ENCODE data around the gene ZC3HAV1L.
"Not testable (repeated sequence)": the region's sequence is repeated elsewhere in the genome, so short reads cannot be mapped to it uniquely, and the experiment has no call there.

Gene ZC3HAV1L, protein sequence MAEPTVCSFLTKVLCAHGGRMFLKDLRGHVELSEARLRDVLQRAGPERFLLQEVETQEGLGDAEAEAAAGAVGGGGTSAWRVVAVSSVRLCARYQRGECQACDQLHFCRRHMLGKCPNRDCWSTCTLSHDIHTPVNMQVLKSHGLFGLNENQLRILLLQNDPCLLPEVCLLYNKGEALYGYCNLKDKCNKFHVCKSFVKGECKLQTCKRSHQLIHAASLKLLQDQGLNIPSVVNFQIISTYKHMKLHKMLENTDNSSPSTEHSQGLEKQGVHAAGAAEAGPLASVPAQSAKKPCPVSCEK

DNA sequence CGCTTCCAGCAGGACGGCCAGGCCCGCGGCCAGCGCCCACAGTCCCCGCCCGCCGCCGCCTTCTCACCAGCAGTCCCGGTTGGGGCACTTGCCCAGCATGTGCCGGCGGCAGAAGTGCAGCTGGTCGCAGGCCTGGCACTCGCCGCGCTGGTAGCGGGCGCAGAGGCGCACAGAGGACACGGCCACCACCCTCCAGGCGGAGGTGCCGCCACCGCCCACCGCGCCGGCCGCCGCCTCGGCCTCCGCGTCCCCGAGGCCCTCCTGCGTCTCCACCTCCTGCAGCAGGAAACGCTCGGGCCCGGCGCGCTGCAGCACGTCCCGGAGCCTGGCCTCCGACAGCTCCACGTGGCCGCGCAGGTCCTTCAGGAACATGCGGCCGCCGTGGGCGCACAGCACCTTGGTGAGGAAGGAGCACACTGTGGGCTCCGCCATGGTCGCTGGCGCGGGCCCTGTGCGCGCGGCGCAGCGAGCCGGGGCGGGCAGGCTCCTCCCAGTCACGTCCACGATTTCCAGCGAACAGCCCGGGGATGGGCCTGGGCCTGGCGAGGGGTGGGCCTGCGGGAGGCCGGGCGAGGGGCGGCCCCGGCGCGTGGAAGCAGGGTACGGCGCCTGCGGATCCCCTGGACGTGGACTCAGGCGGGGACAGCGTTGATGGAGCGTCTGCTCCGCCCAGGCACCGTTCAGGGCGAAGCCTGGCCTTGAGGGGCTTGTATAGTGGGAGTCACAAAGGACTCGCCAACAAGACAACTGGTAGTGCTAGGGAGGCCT lies at the start of gene ZC3HAV1L:
ZC3HAV1L (minus strand) TSS at position 457 of the 768 bp plus-strand sequence; CDS start at position 432, 25 bp downstream.
- DNase-seq, result peak; percentile 93

DNA sequence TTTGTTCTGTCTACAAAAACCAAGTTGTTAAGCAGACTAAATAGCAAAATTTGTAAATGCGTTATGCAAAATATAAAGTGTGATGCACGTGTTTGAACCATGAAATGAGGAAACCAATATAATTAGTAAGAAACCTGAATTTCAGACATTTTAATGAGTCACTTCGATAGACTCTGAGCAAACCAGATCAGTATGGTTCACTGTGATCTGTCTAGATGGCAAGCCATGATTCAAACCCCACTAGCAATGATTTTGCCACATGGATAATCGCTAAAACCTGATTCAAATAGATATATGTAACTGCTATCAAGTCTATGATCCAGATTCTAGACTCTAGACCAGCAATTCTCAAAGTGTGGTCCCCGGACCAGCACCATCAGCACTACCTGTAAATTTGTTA lies 48.9 kb upstream of the ZC3HAV1L start:
- DNase-seq, result no peak

DNA sequence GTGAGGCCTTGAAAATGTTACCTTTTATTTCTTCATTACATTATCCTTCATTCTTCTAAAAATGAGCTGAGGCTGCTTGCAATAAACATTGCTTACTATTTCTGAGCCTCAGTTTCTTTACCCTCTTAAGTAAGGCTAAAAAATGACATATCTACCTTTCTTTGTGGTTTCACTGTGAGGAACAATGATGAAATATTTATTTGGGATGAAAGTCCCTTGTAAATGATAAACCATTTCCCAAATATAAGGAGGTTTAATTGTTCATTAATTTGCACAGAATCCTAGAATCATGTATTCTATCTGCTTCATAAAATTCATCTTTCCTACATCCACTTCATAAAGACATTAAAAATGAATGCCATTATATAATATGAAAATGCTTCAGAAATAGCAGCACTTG lies 45.7 kb upstream of the ZC3HAV1L start:
- DNase-seq, result no peak

DNA sequence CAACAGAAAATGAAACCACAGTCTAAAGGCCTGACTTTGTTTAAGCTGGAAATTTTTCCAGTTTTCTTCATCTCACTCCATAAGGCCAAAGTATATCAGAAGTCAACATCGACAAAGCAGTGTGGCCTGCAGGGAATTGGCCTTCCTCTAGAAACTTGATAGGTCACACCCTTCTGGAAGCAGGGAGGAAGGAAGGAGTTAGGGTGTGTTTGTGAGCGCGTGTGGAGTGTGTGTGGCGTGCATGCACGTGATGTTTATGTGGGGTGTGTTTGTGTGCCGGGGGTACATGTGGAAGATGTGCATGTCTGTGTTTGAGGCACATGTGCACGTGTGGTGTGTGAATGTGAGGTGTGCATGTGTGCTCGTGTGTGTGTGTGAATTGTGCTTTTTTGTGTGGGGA lies 45.1 kb upstream of the ZC3HAV1L start:
- DNase-seq, result no peak

- no peak for DNase-seq
These were observed 44.0 kb upstream of the ZC3HAV1L start for GRCh38 chr7:139079861-139080260.

DNA sequence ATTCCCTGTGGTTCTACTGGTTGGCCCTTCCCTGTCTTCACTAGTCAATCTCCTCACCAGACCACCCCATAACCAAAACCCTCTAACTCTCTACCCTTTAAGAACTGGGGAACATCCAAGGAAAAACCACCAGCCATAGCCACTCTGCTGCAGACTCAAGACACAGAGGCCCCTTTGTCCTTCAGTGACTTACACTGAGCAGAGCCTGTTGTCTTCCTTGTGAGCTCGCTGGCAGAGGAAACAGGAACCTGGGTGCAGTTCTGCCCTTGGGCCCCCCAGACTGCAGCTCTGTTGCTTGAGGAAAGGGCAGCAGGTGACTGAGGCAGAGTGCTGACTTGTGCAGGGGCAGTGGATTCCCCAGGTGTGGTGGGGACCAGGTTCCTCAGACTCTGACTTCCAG lies 43.1 kb upstream of the ZC3HAV1L start:
- DNase-seq, result no peak

DNA sequence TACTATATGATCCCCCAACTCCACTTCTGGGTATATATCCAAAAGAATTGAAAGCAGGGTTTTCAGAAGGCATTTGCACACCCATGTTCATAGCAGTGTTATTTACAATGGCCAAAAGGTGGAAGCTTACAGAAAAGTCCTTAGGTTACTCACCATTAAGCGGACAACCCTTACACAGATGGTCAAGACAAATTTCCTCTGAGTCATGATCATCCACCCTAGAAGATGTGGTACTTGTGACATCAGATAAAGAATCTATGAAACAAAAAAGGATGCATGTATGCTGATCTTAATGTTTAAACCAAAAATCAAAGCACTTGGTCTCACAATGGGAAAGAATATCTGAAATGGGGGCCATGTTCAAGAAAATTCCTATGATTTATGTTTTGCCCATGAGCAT lies 42.6 kb upstream of the ZC3HAV1L start:
- no peak for DNase-seq

DNA sequence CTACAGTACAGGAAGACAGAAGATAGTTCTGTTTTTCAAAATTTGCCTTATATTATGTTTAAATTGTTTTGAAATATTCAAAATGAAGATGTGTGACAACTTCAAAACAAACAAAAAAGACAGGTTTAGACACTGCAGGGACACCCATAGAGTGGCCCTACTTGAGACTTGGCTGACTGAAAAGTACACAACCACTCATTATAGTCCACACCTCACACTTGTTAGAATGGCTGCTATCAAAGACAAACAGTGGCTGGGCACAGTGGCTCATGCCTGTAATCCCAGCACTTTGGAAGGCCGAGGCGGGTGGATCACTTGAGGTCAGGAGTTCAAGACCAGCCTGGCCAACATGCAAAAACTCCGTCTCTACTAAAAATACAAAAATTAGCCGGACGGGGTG lies 41.9 kb upstream of the ZC3HAV1L start:
- DNase-seq, result not testable (repeated sequence)

DNA sequence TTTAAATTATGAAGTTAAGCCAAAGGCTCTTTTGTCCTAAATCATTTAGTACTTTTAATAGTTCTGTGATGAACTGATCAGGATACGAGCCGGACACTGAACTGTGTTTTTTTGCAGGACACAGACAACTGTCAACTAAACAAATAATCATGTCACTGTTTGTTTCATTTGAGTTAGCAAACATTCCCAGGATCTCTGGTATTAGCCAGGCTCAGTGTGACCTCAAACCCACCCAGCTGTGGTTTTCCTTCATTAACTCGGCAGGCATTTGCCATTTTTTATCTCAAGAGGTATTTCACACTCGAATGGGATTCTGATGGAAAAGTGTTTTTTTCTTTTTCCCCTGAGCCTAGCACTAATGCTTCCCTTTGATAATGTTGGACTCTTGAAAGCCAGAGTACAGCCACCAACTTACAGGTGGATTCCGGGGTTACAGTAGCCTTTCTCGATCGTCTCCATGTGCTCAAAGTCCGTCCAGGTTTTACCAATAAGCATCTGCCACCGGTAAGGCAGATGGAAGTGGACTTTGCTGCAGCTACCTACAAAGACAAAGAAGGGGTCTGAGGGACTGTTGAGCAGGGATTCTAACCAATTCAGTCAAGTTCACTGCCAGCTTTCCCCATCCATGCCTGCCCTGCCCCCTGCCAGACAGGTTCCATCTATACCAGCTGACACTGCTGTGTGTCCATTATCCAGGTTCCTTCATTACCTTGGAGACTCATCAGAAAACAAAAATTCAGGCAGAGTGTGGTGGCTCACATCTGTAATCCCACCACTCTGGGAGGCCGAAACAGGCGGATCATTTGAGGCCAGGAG lies 40.2 kb upstream of the ZC3HAV1L start:
- no peak for DNase-seq

- peak; percentile 68 for DNase-seq
These were observed 39.3 kb upstream of the ZC3HAV1L start for GRCh38 chr7:139075031-139075652.

GRCh38 chr7:139072796-139073195 lies 37.0 kb upstream of the ZC3HAV1L start:
- no peak for DNase-seq

DNA sequence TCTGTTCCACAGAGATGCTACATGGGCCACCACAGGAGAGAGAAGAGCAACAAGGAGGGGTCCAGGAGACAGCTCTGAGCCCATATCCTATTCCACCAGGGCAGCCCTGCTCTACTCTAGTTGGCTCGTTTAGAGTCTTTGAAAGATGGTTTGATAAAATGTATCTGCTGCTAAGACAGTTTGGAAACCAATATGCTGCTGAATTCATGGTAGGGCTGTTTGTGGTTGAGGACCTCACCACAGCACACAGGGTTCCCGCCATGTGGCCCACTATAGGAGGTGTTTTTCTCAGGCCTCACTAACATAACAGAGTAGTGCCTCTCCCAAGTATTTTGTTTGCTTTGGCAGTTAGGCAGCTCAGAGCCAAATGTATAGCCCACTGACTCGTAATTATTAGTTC lies 35.8 kb upstream of the ZC3HAV1L start:
- no peak for DNase-seq

DNA sequence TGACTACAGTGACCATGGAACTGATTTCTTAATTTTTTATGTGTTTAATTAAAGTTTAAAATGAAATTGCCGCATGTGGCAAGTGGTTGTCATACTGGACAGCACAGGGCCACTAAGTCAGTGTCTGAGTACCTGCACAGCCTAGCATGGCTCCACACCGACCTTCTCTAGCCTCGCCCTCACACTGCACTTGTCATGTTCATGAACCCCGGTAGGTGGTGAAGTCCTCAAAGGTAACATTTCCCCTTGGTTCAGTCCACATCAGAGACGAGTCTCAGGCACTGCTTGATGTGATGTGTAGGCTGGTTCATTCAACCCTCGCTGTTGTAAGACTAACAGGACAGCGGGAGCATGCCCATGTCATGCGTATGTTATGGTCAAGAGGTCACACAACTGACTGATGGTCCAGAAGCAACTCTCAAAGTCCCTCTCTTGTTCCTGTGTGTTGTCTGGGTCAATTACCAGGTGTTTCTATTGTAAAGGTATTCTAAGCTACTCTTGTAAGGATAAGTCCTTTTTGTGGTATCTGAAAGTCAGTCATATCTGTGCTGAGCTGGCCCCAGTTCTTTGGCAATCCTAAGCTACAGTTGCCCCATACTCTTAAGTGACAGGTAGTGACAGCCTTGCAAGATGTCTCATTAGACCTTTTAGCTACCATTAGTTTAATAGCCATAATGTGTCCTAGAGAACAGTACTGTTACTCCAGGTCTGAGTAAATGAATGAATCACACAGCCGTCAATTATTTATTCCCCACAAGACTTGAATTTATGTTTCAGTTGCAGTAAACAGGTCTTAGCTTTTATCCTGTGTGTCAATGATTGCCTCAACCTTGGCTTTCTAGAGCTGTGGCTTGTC lies 32.9 kb upstream of the ZC3HAV1L start:
- DNase-seq, result no peak

DNA sequence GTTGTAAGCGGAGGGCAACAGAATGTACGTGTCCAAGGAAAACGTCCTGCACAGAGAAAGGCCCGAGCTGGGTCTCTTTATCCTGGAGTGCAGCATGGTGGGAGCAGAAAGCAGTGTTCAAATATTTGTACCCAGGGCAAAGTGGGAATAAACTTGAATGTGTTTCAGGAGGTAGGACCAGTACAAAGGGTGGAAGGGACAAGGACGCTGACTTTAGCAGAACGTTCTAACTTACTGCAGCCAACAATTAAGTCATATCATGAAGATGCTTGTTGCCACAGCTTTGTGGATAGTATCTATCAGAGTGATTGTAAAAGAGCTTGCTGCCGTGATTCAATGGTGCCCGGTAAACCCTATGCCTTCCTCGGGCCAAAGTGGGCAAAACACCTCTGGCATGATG lies 30.5 kb upstream of the ZC3HAV1L start:
- DNase-seq, result no peak

GRCh38 chr7:139065323-139065722 lies 29.5 kb upstream of the ZC3HAV1L start:
- no peak for DNase-seq

DNA sequence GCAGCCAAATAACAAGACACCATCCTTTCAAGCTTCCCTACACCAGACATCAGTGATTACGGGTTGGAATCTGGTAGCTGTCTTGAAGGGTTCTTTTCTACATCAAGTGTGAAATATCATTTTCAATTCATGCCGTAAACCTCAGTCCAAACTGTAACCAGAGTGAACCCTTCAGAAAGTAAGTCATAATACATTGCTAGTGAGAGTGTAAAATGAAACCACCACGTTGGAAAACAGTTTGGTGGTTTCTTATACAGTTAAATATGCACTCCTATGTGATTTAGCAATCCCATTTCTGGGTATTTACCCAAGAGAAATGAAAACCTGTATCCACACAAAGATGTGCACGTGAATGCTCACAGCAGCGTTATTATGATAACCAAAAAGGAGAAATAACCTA lies 25.6 kb upstream of the ZC3HAV1L start:
- DNase-seq, result no peak

GRCh38 chr7:139060695-139061237 lies 24.9 kb upstream of the ZC3HAV1L start:
- no peak for DNase-seq

DNA sequence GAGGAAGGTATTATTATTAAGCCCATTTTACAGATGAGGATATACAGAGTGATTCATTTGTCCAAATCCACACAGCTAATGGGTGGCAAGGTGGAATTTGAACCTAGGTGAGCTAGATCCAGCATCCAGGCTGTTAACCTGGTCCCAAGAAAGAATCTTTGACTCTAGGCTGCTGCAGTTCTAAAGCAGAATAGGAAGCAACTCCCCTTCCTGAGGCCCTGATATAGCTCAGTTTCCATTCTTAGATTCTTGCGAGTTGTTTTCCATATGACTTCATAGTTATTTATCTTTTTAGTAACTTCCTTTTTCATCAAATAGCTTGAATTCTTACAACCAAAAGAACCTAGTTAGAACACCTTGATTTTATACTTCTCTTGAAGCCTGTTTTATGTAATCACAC lies 24.1 kb upstream of the ZC3HAV1L start:
- DNase-seq, result no peak

- DNase-seq, result no peak
These were observed 23.1 kb upstream of the ZC3HAV1L start for GRCh38 chr7:139058943-139059342.

GRCh38 chr7:139055674-139056073 lies 19.8 kb upstream of the ZC3HAV1L start:
- no peak for DNase-seq

DNA sequence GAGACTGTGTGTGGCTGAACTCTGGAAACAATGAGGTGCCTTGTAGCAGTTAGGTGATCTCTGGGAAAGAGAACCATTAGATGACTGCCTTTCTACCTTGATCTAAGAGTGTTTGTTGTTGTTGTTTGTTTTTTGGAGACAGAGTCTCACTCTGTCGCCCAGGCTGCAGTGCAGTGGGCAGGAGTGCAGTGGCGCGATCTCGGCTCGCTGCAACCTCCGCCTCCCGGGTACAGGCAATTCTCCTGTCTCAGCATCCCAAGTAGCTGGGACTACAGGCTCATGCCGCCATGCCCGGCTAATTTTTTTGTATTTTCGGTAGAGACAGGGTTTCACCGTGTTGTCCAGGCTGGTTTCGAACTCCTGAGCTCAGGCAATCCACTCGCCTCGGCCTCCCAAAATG lies 18.8 kb upstream of the ZC3HAV1L start:
- DNase-seq, result not testable (repeated sequence)

DNA sequence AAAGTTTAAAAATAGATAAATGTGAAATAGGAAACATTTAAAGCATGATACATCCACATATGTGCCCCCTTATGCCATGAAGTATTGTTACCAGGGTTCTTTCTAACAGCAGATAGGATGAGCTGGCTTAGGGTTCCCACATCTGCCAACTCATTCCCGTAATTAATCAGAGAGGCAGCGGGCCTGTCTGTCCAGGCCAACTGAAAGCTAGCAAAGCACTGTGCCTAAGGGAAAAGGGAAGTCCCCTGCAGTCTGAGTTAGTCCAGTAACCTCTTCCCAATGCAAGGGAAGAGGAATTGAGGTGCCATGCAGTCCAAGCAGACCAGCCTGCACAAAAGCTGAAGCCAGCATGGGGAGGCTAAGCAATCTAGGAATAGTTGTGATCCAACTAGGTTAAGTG lies 18.3 kb upstream of the ZC3HAV1L start:
- DNase-seq, result no peak

Data from NCI-H146 (cell line).